DOHH2 (cell line): ENCODE data around the gene ELMOD3.

Source experiments
- CTCF ChIP-seq: fragments of 200-600 bp; sonication (generic); IDR thresholded peaks from one replicate; pipeline ENCODE4 v1.5.1; 2014; ENCODE audit warnings: antibody characterized with exemption, mild to moderate bottlenecking, low read depth, low read length; ENCODE audit not compliant: poor library complexity, severe bottlenecking
- EZH2phosphoT487 ChIP-seq: fragments of 200-600 bp; sonication (generic); IDR thresholded peaks from 2 replicates; pipeline ENCODE4 v1.6.1; 2017; ENCODE audit warnings: borderline replicate concordance, mild to moderate bottlenecking, antibody characterized with exemption, low read length, moderate library complexity, mixed read lengths

- TF ChIP-seq CTCF: no peak
- no peak for TF ChIP-seq EZH2phosphoT487
Observed at GRCh38 chr2:85413592-85414420, 59.2 kb downstream of the ELMOD3 start.
